AG09319 (cell line): Measurements from ENCODE around the gene RELB.

Experiments used
- DNase-seq: peaks from one replicate; pipeline ENCODE4 v3.0.0-alpha.2; 2010; ENCODE audit warnings: low read depth; ENCODE audit errors: extremely low read depth
- TF ChIP-seq, protein P1 (sequence below): IDR thresholded peaks from 2 replicates; pipeline ENCODE4 v1.5.1; 2011; ENCODE audit warnings: low read depth, mild to moderate bottlenecking, inconsistent platforms, low read length, moderate library complexity

Gene RELB

DNA sequence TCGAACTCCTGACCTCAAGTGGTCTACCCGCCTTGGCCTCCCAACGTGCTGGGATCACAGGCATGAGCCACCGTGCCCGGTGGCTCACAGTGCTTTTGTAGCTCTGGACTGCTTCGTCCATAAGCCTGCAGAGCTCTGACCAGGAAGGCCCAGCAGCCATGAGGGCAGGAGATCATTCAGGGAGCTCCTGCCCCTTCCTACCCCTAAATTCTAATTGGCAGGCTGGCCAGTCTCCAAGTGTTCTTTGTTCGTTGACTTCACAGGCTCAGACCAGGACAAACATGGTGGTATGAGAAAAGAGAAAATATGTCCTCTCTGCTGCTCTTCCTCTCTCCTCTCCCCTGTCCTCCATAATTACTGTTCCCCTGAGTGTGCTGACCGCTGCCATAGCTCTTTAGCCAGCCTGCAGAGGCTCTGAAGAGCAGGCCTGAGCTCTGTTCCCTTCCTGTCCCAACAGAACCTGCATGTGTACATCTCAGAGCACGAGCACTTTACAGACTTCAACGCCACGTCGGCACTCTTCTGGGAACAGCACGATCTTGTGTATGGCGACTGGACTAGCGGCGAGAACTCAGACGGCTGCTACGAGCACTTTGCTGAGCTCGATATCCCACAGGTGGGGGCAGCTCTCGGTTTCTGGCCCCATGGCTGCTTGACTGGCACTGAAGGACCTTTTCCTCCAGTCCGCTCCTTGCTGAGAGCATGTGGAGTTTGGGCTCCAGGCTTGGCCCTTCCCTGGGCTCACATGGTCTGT, 27.1 kb upstream of the RELB start:
- DNase-seq: no peak
- TF ChIP-seq, protein P1, sequence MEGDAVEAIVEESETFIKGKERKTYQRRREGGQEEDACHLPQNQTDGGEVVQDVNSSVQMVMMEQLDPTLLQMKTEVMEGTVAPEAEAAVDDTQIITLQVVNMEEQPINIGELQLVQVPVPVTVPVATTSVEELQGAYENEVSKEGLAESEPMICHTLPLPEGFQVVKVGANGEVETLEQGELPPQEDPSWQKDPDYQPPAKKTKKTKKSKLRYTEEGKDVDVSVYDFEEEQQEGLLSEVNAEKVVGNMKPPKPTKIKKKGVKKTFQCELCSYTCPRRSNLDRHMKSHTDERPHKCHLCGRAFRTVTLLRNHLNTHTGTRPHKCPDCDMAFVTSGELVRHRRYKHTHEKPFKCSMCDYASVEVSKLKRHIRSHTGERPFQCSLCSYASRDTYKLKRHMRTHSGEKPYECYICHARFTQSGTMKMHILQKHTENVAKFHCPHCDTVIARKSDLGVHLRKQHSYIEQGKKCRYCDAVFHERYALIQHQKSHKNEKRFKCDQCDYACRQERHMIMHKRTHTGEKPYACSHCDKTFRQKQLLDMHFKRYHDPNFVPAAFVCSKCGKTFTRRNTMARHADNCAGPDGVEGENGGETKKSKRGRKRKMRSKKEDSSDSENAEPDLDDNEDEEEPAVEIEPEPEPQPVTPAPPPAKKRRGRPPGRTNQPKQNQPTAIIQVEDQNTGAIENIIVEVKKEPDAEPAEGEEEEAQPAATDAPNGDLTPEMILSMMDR: no peak

DNA sequence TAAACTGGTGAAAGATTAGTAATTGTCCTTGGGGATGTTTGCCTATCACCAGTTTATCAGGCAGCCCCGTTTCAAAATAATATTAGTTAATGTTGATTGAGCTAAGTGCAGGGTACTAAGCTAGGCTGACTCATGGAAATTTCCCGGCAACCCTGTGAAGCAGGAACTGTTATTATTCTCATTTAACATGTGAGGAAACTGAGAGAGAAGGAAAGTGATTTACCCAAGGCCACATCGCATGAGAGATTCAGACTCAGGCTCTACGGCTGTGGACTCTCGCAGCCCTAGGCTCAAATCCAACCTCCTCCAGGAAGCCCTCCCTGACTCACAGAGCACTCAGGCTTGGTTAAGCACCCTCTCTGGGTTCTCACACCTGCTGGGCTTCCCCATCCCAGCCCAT, 26.4 kb upstream of the RELB start:
- TF ChIP-seq, protein P1: no peak
- no peak for DNase-seq

- TF ChIP-seq, protein P1: no peak
- no peak for DNase-seq
These were observed 25.8 kb upstream of the RELB start for GRCh38 chr19:44975444-44975843.

DNA sequence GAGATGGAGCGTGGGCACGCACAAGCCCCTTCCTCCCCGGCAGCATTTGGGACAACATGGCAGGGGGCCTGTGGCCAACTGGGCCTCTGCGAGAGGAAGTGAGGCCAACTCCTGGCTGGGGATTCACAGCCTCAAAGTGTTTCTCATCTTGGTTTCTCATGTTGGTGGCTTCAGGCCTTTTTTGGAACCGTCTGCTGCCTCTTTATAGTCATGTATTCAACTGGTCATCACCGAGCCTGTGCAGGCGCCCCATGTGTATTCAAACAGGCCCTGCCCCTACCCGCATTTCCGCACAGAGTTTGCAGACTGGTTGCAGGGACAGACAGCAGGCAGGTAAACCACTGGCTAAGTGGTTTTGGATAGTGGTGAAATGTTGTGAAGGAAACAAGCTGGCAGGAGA, 17.3 kb upstream of the RELB start:
- DNase-seq: no peak
- TF ChIP-seq, protein P1: no peak

GRCh38 chr19:44985445-44985844, 15.8 kb upstream of the RELB start:
- TF ChIP-seq, protein P1: no peak
- DNase-seq: no peak

GRCh38 chr19:44986389-44986788, 14.9 kb upstream of the RELB start:
- DNase-seq: no peak
- TF ChIP-seq, protein P1: no peak

- TF ChIP-seq, protein P1: no peak
- DNase-seq: no peak
These were observed 14.1 kb upstream of the RELB start for GRCh38 chr19:44987148-44987675.
